H1 (cell line): Measurements from ENCODE around the gene GREB1. TPM values are rescaled to one million over a fixed set of nuclear protein-coding genes. Genes with fewer than 3 reads are reported as not detected.

Source experiments
- CTCF ChIA-PET: fragments of 300-600 bp; sonication (Branson Sonifier 250); formaldehyde crosslinking; loops from one replicate; lab custom pipeline; 2021; ENCODE audit not compliant: partially characterized antibody; lab: Charles Lee
- POLR2A ChIA-PET: fragments of 300-600 bp; sonication (Branson Sonifier 250); formaldehyde crosslinking; loops from one replicate; lab custom pipeline; 2021; ENCODE audit warnings: inconsistent platforms; ENCODE audit not compliant: partially characterized antibody; lab: Charles Lee
- DNase-seq, 2 experiments: peaks; one replicate each; pipeline versions ENCODE4 v3.0.0 to v3.0.0-alpha.2; 2010 to 2022; ENCODE audit warnings: low spot score in 2 of 2, low read depth in 1 of 2, mixed read lengths in 1 of 2
- FAIRE-seq: peaks from 2 replicates; lab custom pipeline; 2011; peaks lifted over from hg19 to GRCh38; lab: Jason Lieb, UNC
- H2AFZ ChIP-seq: 2 replicates; pipeline ENCODE4 v1.8.1; 2012; ENCODE audit warnings: low read length, inconsistent platforms
- H2AK5ac ChIP-seq: 2 replicates; pipeline ENCODE4 v1.6.1; 2013; ENCODE audit warnings: low read depth, low read length
- H2BK120ac ChIP-seq: replicated peaks from 2 replicates; pipeline ENCODE3; 2013; ENCODE audit warnings: low read depth, low read length, inconsistent platforms
- H2BK12ac ChIP-seq: 2 replicates; pipeline ENCODE4 v1.6.1; 2013; ENCODE audit warnings: low read depth, low read length
- H2BK15ac ChIP-seq: 2 replicates; pipeline ENCODE4 v1.6.1; 2013; ENCODE audit warnings: low read length
- H2BK20ac ChIP-seq: 2 replicates; pipeline ENCODE4 v1.6.1; 2013; ENCODE audit warnings: low read length
- H2BK5ac ChIP-seq: 2 replicates; pipeline ENCODE4 v1.6.1; 2013; ENCODE audit warnings: low read depth, low read length
- H3K14ac ChIP-seq: 2 replicates; pipeline ENCODE4 v1.6.1; 2013; ENCODE audit warnings: inconsistent platforms; ENCODE audit not compliant: insufficient read length
- H3K18ac ChIP-seq: 2 replicates; pipeline ENCODE4 v1.6.1; 2013; ENCODE audit warnings: low read length; ENCODE audit errors: extremely low read depth
- H3K23ac ChIP-seq: 2 replicates; pipeline ENCODE4 v1.6.1; 2013; ENCODE audit warnings: inconsistent platforms; ENCODE audit not compliant: insufficient read length
- H3K23me2 ChIP-seq: 2 replicates; pipeline ENCODE4 v1.6.1; 2013; ENCODE audit warnings: low read depth, low read length
- H3K27ac ChIP-seq: 2 replicates; pipeline ENCODE4 v1.6.1; 2011; ENCODE audit warnings: low read depth, low read length, inconsistent platforms
- H3K27me3 ChIP-seq, 4 experiments: replicated peaks in 1 of 4; 1 replicate in 1 of 4; 2 replicates in 3 of 4; pipeline versions ENCODE4 v1.6.1 to v1.8.1; 2011 to 2013; ENCODE audit warnings: low read length in 3 of 4, mild to moderate bottlenecking in 3 of 4, inconsistent platforms in 2 of 4, mixed read lengths in 2 of 4, moderate library complexity in 1 of 4; ENCODE audit not compliant: control insufficient read depth in 3 of 4, insufficient read depth in 3 of 4; ENCODE audit errors: extremely low read depth in 1 of 4
- H3K36me3 ChIP-seq, 4 experiments: 2 replicates each; pipeline versions ENCODE4 v1.6.1 to v1.8.1; 2011 to 2013; ENCODE audit warnings: mild to moderate bottlenecking in 4 of 4, low read length in 3 of 4, moderate library complexity in 2 of 4, control low read depth in 1 of 4, inconsistent platforms in 1 of 4; ENCODE audit not compliant: insufficient read depth in 4 of 4, control insufficient read depth in 2 of 4
- H3K4ac ChIP-seq: replicated peaks from 2 replicates; pipeline ENCODE3; 2013; ENCODE audit warnings: low read length, low read depth, mixed read lengths, inconsistent platforms; ENCODE audit not compliant: insufficient read length
- H3K4me1 ChIP-seq, 4 experiments: replicated peaks in 1 of 4; 1 replicate in 1 of 4; 2 replicates in 3 of 4; pipeline versions ENCODE4 v1.6.1 to v1.8.1; 2011 to 2013; ENCODE audit warnings: low read length in 3 of 4, inconsistent platforms in 2 of 4, mixed read lengths in 1 of 4; ENCODE audit not compliant: insufficient read depth in 4 of 4, control insufficient read depth in 3 of 4
- H3K4me2 ChIP-seq, 2 experiments: 2 replicates each; pipeline versions ENCODE4 v1.6.1 to v1.8.1; 2011 to 2013; ENCODE audit warnings: low read depth in 2 of 2, low read length in 2 of 2, control low read depth in 1 of 2, inconsistent platforms in 1 of 2, mild to moderate bottlenecking in 1 of 2; ENCODE audit not compliant: insufficient read depth in 1 of 2
- H3K4me3 ChIP-seq, 4 experiments: fragments of 200-600, 300-600 bp in 1 of 4; sonication (generic), shearing (Covaris generic), sonication (Bioruptor Twin) in 1 of 4; 2 replicates each; pipeline versions ENCODE4 v1.5.1 to v1.8.1; 2011 to 2016; ENCODE audit warnings: low read length in 4 of 4, low read depth in 3 of 4, control low read depth in 2 of 4, inconsistent platforms in 2 of 4, mild to moderate bottlenecking in 2 of 4, mixed read lengths in 1 of 4, moderate library complexity in 1 of 4; ENCODE audit not compliant: insufficient read depth in 2 of 4; ENCODE audit errors: extremely low read depth in 1 of 4
- H3K56ac ChIP-seq: replicated peaks from 2 replicates; pipeline ENCODE3; 2013; ENCODE audit warnings: low read depth, mild to moderate bottlenecking, mixed read lengths, low read length, inconsistent platforms; ENCODE audit not compliant: insufficient read length
- H3K79me1 ChIP-seq: 2 replicates; pipeline ENCODE4 v1.6.1; 2013; ENCODE audit warnings: low read depth, low read length, control low read depth
- H3K79me2 ChIP-seq, 2 experiments: 2 replicates each; pipeline versions ENCODE4 v1.6.1 to v1.8.1; 2012 to 2013; ENCODE audit warnings: low read length in 2 of 2, mild to moderate bottlenecking in 2 of 2, inconsistent platforms in 1 of 2; ENCODE audit not compliant: insufficient read depth in 2 of 2, control insufficient read depth in 1 of 2
- H3K9ac ChIP-seq, 4 experiments: replicated peaks in 1 of 4; 1 replicate in 1 of 4; 2 replicates in 3 of 4; pipeline versions ENCODE4 v1.6.1 to v1.8.1; 2011 to 2013; ENCODE audit warnings: low read depth in 3 of 4, low read length in 3 of 4, control low read depth in 2 of 4, mild to moderate bottlenecking in 2 of 4, moderate library complexity in 2 of 4, inconsistent platforms in 1 of 4; ENCODE audit errors: extremely low read depth in 1 of 4
- H3K9me3 ChIP-seq, 2 experiments: 2 replicates each; pipeline versions ENCODE4 v1.6.1 to v1.8.1; 2012 to 2013; ENCODE audit warnings: mild to moderate bottlenecking in 2 of 2, moderate library complexity in 2 of 2, control low read depth in 1 of 2, inconsistent platforms in 1 of 2, low read depth in 1 of 2, low read length in 1 of 2, mixed read lengths in 1 of 2; ENCODE audit not compliant: insufficient read depth in 2 of 2
- H4K20me1 ChIP-seq, 2 experiments: replicated peaks in 1 of 2; 2 replicates each; pipeline versions ENCODE3 to v1.8.1; 2011 to 2013; ENCODE audit warnings: inconsistent platforms in 2 of 2, low read length in 2 of 2, mild to moderate bottlenecking in 1 of 2; ENCODE audit not compliant: insufficient read depth in 2 of 2, control insufficient read depth in 1 of 2
- H4K5ac ChIP-seq: 2 replicates; pipeline ENCODE4 v1.6.1; 2013; ENCODE audit warnings: low read length, low read depth, mixed read lengths, inconsistent platforms; ENCODE audit not compliant: insufficient read length
- H4K8ac ChIP-seq: 2 replicates; pipeline ENCODE4 v1.8.0; 2013; ENCODE audit warnings: mild to moderate bottlenecking, moderate library complexity, low read length, inconsistent platforms; ENCODE audit not compliant: insufficient read depth; ENCODE audit errors: extremely low read depth
- H4K91ac ChIP-seq: replicated peaks from 2 replicates; pipeline ENCODE3; 2013; ENCODE audit warnings: low read length, mixed read lengths, inconsistent platforms; ENCODE audit not compliant: insufficient read length
- CEBPB ChIP-seq: IDR thresholded peaks from 2 replicates; pipeline ENCODE4 v1.6.1; 2012; ENCODE audit warnings: low read depth, low read length
- EGR1 ChIP-seq: IDR thresholded peaks from 2 replicates; pipeline ENCODE4 v1.6.1; 2011; ENCODE audit warnings: low read depth, low read length, borderline replicate concordance
- SP4 ChIP-seq: IDR thresholded peaks from 2 replicates; pipeline ENCODE4 v1.6.1; 2012; ENCODE audit warnings: low read length, inconsistent platforms
- SUZ12 ChIP-seq: fragments of 200-600 bp; sonication (generic); IDR thresholded peaks from 2 replicates; pipeline ENCODE4 v1.6.1; 2012; ENCODE audit warnings: mild to moderate bottlenecking, inconsistent platforms, low read length, moderate library complexity, mixed read lengths
- TAF7 ChIP-seq: optimal IDR thresholded peaks from 2 replicates; pipeline ENCODE3; 2011; ENCODE audit warnings: low read depth, mild to moderate bottlenecking, inconsistent platforms, low read length, moderate library complexity, borderline replicate concordance
- USF2 ChIP-seq: IDR thresholded peaks from 2 replicates; pipeline ENCODE4 v1.6.1; 2011; ENCODE audit warnings: low read length, improper control_type of control experiment
- WGBS, 2 experiments: shearing (Covaris generic) in 1 of 2; methylation state at CpG; one replicate each; pipeline versions ENCODE4 v1.1.6 to v1.1.7; 2013 to 2015; ENCODE audit warnings: low lambda C conversion rate in 2 of 2, mixed read lengths in 2 of 2, inconsistent platforms in 1 of 2, low coverage in 1 of 2, missing lambda C conversion rate in 1 of 2; ENCODE audit not compliant: insufficient replicate concordance in 2 of 2, insufficient coverage in 1 of 2, insufficient read length in 1 of 2; ENCODE audit errors: extremely low coverage in 1 of 2, missing lambda C conversion rate in 1 of 2; 5-methylcytosine and 5-hydroxymethylcytosine counted together
- polyA plus RNA-seq, 7 experiments: library from polyadenylated mRNA; depleted of rRNA in 3 of 7; stranded (reverse) in 5 of 7; unstranded in 2 of 7; fragments of >200 nt in 5 of 7; fragments of 200-250 nt in 2 of 7; gene quantifications; 1 replicate in 5 of 7; 2 replicates in 1 of 7; 4 replicates in 1 of 7; pipeline versions ENCODE4 v1.2.1 to v1.2.3, GENCODE V29; 2011 to 2013; ENCODE audit warnings: missing spikeins in 2 of 7, mixed read lengths in 2 of 7
- total RNA-seq: library from RNA; stranded (reverse); fragmentation: NEBNext Ultra II Directional; extraction: Animal tissue kit (Norgen Biotek cat#: 25700); gene quantifications from 2 replicates; pipeline ENCODE4 v1.2.1, GENCODE V29; 2021

The GREB1 gene
- total and polyA plus RNA-seq, 2 of the 8 experiments (the other 6 are each of a cell fraction or from before 2014, with no cell fraction given) = 7.9 to 43.4 TPM

GRCh38 chr2:11524470-11524869 lies 9.4 kb upstream of the GREB1 start:
- Histone ChIP-seq H3K9ac (no peak overlapping the region), H4K5ac (no peak overlapping the region), H3K27me3 (no peaks in the 10 kb centered on the region), H2BK20ac (no peak overlapping the region), H4K8ac (no peak overlapping the region), H2BK120ac (no peak overlapping the region), H4K20me1 (no peaks in the 10 kb centered on the region), H3K27ac (no peak overlapping the region), H3K9me3 (no peaks in the 10 kb centered on the region), H3K56ac (no peak overlapping the region), H2BK15ac (0 out of 2 replicates have a peak overlapping the region, but pooled peaks have one; percentile 40), H3K18ac (no peak overlapping the region), H3K4me3 (no peak overlapping the region), H3K36me3 (no peaks in the 10 kb centered on the region), H2AFZ (no peak overlapping the region), H3K79me2 (peaks cover 0 to 4% of the 10 kb centered on the region in 2 experiments; a peak in 2 of 4 replicates), H3K23ac (no peak overlapping the region), H3K79me1 (peaks cover 14% of the 10 kb centered on the region), H2AK5ac (no peak overlapping the region), H3K4me2 (no peak overlapping the region), H4K91ac (no peak overlapping the region), H3K14ac (no peak overlapping the region), H2BK5ac (no peak overlapping the region), H3K4ac (no peak overlapping the region), H2BK12ac (no peak overlapping the region), H3K4me1 (peaks cover 0 to 7% (median 3%) of the 10 kb centered on the region in 4 experiments; a peak in 1 of 7 replicates), H3K23me2 (no peaks in the 10 kb centered on the region)
- 88% methylated on average over 2 of the region's 2 CpGs; no CpG with 5 or more reads in 1 of the 2 experiments for WGBS, 2 experiments
- no peak for FAIRE-seq
- ChIA-PET CTCF (interaction anchor here (1.2 to 6.4 kb wide), 3 partner anchors 10 to 63 kb away, joined by 3 to 55 read pairs (median 15); partner anchors contain the start of gene GREB1), POLR2A (no interaction called here)
- TF ChIP-seq USF2 (no peak), SP4 (no peak), CEBPB (no peak), TAF7 (no peak), EGR1 (no peak), SUZ12 (no peak)
- no peak for DNase-seq
